GM21447 (cell line): ENCODE measurements around the gene PYROXD2.
"Not testable (repeated sequence)": the region's sequence is repeated elsewhere in the genome, so short reads cannot be mapped to it uniquely, and the experiment has no call there.

Source experiments
- ATAC-seq: cut with Tn5 transposase; IDR thresholded peaks from one replicate; pipeline ENCODE4 v1.9.1; 2021; ENCODE audit not compliant: unreplicated experiment

PYROXD2 gene

GRCh38 chr10:98396096-98397063 is 18.6 kb downstream of the PYROXD2 start:
- ATAC-seq = no peak

GRCh38 chr10:98394851-98395440 is 20.0 kb downstream of the PYROXD2 start:
- ATAC-seq = no peak

- no peak for ATAC-seq
These were observed 23.4 kb downstream of the PYROXD2 start for GRCh38 chr10:98391578-98391991.

GRCh38 chr10:98391065-98391464 is 23.9 kb downstream of the PYROXD2 start:
- no peak for ATAC-seq

- ATAC-seq = no peak
These were observed 24.6 kb downstream of the PYROXD2 start for GRCh38 chr10:98390406-98390805.

GRCh38 chr10:98389398-98389797 is 25.6 kb downstream of the PYROXD2 start:
- ATAC-seq = no peak

GRCh38 chr10:98388101-98388655 is 26.8 kb downstream of the PYROXD2 start:
- ATAC-seq = no peak

GRCh38 chr10:98384531-98385133 is 30.4 kb downstream of the PYROXD2 start:
- ATAC-seq = no peak

- ATAC-seq = no peak
These were observed 31.1 kb downstream of the PYROXD2 start for GRCh38 chr10:98383869-98384268.

- not testable (repeated sequence) for ATAC-seq
These were observed 31.8 kb downstream of the PYROXD2 start for GRCh38 chr10:98383134-98383667.

- no peak for ATAC-seq
These were observed 32.3 kb downstream of the PYROXD2 start for GRCh38 chr10:98382691-98383101.

- ATAC-seq = no peak
These were observed 34.3 kb downstream of the PYROXD2 start for GRCh38 chr10:98380493-98381339.

- ATAC-seq = no peak
These were observed 36.3 kb downstream of the PYROXD2 start for GRCh38 chr10:98378722-98379121.

GRCh38 chr10:98377536-98377935 is 37.4 kb downstream of the PYROXD2 start:
- ATAC-seq = no peak

GRCh38 chr10:98377001-98377400 is 38.0 kb downstream of the PYROXD2 start:
- no peak for ATAC-seq

- no peak for ATAC-seq
These were observed 38.5 kb downstream of the PYROXD2 start for GRCh38 chr10:98376485-98376884.

GRCh38 chr10:98374217-98374985 is 40.6 kb downstream of the PYROXD2 start:
- no peak for ATAC-seq

- ATAC-seq = no peak
These were observed 41.5 kb downstream of the PYROXD2 start for GRCh38 chr10:98373260-98374040.
